HL-60/S4 (cell line): ENCODE measurements around the gene EXOC7.
"Not testable (repeated sequence)": the region's sequence is repeated elsewhere in the genome, so short reads cannot be mapped to it uniquely, and the experiment has no call there.

ENCODE experiments used
- in situ Hi-C: fragments of 300-500 bp; cut with MboI; formaldehyde crosslinking; loops from 2 replicates; pipeline ENCODE4 v1.14.3; 2022; ENCODE audit warnings: low sequenced_read_pairs

The EXOC7 gene

GRCh38 chr17:76048711-76049110 lies 54.9 kb downstream of the EXOC7 start:
- in situ Hi-C loops = no loop called here

DNA sequence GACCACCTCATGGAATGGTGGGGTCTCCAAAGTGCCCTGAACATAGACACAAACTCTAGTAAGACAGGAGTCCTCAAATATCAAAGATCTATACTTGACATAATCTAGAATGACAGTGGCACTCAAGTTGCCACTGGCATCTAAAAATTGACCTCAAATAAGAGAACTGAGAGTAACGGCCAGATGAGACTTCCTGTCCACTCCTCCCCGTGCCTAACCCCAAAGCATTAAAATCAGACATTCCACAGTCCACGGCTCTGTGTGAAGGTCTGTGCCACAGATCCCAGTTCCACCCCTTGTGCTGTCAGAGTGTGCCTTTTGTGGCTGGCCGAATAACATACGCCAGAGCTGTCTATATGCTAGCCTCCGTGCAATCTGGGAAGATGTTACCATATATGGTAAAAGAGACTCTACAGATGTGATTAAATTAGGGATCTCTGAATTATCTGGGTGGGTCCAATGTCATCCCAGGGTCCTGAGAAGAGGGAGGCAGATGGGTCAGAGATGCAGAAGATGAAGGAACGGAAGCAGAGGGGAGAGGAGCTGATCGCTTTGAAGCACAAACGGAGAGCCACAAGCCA lies 55.5 kb downstream of the EXOC7 start:
- in situ Hi-C loops = no loop called here

DNA sequence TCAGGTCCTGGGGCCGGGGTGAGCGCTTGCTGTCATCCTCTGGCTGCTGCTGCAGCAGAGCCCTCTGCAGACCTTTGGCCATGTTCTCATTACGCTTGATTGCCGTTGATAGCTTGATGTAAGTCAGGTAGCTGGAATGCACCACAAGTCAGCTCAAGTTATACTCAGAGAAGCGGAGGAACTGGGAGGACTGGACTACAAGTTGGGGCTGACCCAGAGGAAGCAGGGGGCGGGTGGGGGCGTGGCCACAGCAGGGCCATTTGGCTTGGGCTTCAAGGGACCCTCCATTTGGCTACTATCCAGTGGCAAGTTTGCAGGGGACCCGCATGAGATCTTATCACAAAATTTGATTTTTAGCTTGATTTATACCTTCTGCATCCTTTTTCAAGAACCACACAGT lies 57.5 kb downstream of the EXOC7 start:
- in situ Hi-C loops = no loop called here

- in situ Hi-C loops = not testable (repeated sequence)
Observed at GRCh38 chr17:76044475-76045007, 59.0 kb downstream of the EXOC7 start.

DNA sequence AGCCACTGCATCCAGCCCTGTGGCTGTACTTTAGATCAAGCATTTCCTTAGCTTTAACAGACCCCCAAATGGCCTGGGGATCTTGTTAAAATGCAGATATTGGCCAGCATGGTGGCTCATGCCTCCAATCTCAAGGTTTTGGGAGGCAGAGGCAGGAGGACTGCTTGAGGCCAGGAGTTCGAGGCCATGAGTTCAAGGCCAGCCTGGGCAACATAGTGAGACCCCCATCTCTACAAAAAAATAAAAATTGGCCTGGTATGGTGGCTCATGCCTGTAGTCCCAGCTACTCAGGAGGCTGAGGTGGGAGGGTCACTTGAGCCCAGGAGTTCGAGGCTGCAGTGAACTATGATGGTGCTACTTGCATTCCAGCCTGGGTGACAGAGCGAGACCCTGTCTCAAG lies 60.7 kb downstream of the EXOC7 start:
- in situ Hi-C loops = not testable (repeated sequence)

GRCh38 chr17:76040376-76040775 lies 63.2 kb downstream of the EXOC7 start:
- in situ Hi-C loops = no loop called here

GRCh38 chr17:76039121-76039520 lies 64.5 kb downstream of the EXOC7 start:
- in situ Hi-C loops = no loop called here

- in situ Hi-C loops = no loop called here
Observed at GRCh38 chr17:76038050-76038449, 65.5 kb downstream of the EXOC7 start.

GRCh38 chr17:76036497-76037261 lies 66.9 kb downstream of the EXOC7 start:
- in situ Hi-C loops = no loop called here

DNA sequence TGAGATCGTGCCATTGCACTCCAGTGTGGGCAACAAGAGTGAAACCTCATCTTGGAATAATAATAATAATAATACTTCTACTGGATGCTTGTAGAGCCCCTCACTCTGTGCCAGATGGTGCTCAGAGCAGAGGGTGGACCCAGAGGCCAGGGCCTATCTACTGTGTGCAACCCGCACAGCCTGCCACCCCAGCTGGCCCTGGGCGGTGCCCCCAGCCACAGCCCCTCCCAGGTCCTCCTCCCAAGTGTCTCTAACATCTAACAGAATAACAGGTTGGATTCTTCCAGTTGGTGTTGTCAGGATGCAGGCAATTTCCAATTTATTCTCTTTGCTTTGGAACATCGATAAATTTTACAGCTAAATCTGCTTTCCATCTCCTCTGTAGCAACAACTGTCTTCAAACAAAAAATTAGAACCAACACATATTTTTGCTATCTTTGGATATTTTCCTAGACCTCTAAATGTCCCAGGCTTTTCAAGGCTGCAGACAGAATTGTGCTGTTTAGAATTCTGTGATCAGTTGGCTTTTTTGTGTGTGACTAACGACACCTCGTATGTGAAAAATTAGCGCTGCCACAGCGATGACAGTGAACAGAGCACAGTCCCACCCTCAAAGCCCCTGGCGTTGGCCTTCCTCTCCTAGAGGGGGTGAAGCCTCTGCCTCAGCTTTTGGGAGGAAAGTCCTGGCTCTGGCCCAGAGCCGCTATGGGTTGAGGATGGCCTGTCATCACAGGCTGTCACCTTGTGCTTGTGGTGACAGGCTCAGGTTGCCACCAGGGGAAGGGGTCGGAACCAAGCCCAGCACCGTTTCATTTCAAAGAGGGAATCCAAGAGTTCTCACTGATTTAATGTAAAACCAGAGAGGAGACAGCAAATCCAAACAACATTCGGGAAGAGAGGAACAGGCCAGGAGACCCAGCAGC lies 68.9 kb downstream of the EXOC7 start:
- in situ Hi-C loops = no loop called here

DNA sequence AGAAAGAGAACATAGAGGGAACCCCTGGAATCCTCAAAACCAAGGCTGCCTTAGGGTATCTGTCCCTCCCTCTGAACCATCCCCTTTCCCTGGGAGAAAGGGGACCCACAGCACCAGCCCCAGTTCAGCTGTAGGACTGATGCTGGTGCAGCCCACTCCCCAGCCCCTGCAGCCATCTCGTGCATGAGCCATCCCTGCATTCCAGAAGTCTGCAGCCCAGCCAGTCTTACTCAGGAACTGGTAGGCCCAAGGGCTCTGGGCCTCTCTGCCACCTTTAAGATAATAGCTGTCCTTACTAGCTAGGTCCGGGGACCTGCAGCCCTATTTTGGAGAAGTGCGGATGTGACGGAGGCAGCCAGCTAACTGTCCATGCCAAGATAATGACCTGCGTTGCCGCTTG lies 70.4 kb downstream of the EXOC7 start:
- in situ Hi-C loops = no loop called here

DNA sequence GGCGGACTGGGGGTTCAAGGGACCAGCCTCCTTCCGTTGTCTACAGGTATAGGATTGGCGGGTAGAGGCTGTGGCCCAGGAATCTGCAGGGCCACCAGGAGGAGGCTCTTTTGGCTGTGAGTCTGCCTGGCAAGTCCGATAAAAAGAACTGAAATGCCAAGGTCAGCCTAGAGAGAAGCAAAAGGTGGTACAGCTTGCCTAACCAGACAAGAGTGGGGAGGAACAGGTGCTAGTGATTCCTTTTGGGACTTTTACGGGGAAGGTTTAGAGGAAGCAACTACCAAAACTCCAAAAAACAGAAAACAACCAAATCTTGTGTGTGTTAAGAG lies 70.8 kb downstream of the EXOC7 start:
- in situ Hi-C loops = no loop called here

- in situ Hi-C loops = no loop called here
Observed at GRCh38 chr17:76032073-76032779, 71.4 kb downstream of the EXOC7 start.
